ENCODE data around the gene TIMP2. TPM values are rescaled to one million over a fixed set of nuclear protein-coding genes. Genes with fewer than 3 reads are reported as not detected.

TIMP2 gene
- total and polyA plus RNA-seq, 2 of the 13 experiments (the other 11 are each of a cell fraction or from before 2014, with no cell fraction given), result 3.8 to 8.5 TPM

GRCh38 chr17:78925662-78926555 lies 722 bp upstream of the TIMP2 start (continued):
- peak; percentile 43; the same call in 1 of the 2 replicates for TF ChIP-seq ZNF512B (CRISPR knock-in tag; IDR thresholded peaks at IDR 0.05; ENCODE audit: borderline replicate concordance)
- 0 out of 2 replicates have a peak, but pooled peaks have one; percentile 31 for TF ChIP-seq ZNF713 (CRISPR knock-in tag; IDR thresholded peaks at IDR 0.05)
- TF ChIP-seq ZNF383 (CRISPR knock-in tag; IDR thresholded peaks at IDR 0.05; ENCODE audit: borderline replicate concordance), result no peak
- 0 out of 2 replicates have a peak, but pooled peaks have one; percentile 10 for TF ChIP-seq RXRB (CRISPR knock-in tag; IDR thresholded peaks at IDR 0.05; ENCODE audit: borderline replicate concordance)
- 0 out of 2 replicates have a peak, but pooled peaks have one; percentile 33 for TF ChIP-seq SNAI1 (CRISPR knock-in tag; IDR thresholded peaks at IDR 0.05; ENCODE audit: borderline replicate concordance)
- no peak for TF ChIP-seq DR1 (CRISPR knock-in tag; IDR thresholded peaks at IDR 0.05)
- TF ChIP-seq HMGXB3 (CRISPR knock-in tag; IDR thresholded peaks at IDR 0.05; ENCODE audit: borderline replicate concordance), result no peak
- TF ChIP-seq, protein P1, sequence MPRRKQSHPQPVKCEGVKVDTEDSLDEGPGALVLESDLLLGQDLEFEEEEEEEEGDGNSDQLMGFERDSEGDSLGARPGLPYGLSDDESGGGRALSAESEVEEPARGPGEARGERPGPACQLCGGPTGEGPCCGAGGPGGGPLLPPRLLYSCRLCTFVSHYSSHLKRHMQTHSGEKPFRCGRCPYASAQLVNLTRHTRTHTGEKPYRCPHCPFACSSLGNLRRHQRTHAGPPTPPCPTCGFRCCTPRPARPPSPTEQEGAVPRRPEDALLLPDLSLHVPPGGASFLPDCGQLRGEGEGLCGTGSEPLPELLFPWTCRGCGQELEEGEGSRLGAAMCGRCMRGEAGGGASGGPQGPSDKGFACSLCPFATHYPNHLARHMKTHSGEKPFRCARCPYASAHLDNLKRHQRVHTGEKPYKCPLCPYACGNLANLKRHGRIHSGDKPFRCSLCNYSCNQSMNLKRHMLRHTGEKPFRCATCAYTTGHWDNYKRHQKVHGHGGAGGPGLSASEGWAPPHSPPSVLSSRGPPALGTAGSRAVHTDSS (CRISPR knock-in tag; conservative IDR thresholded peaks at IDR 0.05), result no peak
- TF ChIP-seq ZNF570 (CRISPR knock-in tag; IDR thresholded peaks at IDR 0.05; ENCODE audit: borderline replicate concordance), result no peak
- TF ChIP-seq HOXA5 (CRISPR knock-in tag; IDR thresholded peaks at IDR 0.05), result no peak
- peak; percentile 31; the same call in 1 of the 2 replicates for TF ChIP-seq ZMYM3 (CRISPR knock-in tag; IDR thresholded peaks at IDR 0.05)
- TF ChIP-seq ZMYM2 (CRISPR knock-in tag; IDR thresholded peaks at IDR 0.05), result no peak
- TF ChIP-seq, protein P2, sequence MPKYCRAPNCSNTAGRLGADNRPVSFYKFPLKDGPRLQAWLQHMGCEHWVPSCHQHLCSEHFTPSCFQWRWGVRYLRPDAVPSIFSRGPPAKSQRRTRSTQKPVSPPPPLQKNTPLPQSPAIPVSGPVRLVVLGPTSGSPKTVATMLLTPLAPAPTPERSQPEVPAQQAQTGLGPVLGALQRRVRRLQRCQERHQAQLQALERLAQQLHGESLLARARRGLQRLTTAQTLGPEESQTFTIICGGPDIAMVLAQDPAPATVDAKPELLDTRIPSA (CRISPR knock-in tag; IDR thresholded peaks at IDR 0.05; ENCODE audit: borderline replicate concordance), result no peak
- no peak for TF ChIP-seq ZNF660 (CRISPR knock-in tag; IDR thresholded peaks at IDR 0.05; ENCODE audit: borderline replicate concordance, low read depth)
- TF ChIP-seq DNMT1 (CRISPR knock-in tag; IDR thresholded peaks at IDR 0.05), result no peak
- TF ChIP-seq, protein P3, sequence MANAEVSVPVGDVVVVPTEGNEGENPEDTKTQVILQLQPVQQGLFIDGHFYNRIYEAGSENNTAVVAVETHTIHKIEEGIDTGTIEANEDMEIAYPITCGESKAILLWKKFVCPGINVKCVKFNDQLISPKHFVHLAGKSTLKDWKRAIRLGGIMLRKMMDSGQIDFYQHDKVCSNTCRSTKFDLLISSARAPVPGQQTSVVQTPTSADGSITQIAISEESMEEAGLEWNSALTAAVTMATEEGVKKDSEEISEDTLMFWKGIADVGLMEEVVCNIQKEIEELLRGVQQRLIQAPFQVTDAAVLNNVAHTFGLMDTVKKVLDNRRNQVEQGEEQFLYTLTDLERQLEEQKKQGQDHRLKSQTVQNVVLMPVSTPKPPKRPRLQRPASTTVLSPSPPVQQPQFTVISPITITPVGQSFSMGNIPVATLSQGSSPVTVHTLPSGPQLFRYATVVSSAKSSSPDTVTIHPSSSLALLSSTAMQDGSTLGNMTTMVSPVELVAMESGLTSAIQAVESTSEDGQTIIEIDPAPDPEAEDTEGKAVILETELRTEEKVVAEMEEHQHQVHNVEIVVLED (CRISPR knock-in tag; IDR thresholded peaks at IDR 0.05; ENCODE audit: borderline replicate concordance), result no peak
